ENCODE data around the gene NAPEPLD.
"Not testable (repeated sequence)": the region's sequence is repeated elsewhere in the genome, so short reads cannot be mapped to it uniquely, and the experiment has no call there.

NAPEPLD gene

DNA sequence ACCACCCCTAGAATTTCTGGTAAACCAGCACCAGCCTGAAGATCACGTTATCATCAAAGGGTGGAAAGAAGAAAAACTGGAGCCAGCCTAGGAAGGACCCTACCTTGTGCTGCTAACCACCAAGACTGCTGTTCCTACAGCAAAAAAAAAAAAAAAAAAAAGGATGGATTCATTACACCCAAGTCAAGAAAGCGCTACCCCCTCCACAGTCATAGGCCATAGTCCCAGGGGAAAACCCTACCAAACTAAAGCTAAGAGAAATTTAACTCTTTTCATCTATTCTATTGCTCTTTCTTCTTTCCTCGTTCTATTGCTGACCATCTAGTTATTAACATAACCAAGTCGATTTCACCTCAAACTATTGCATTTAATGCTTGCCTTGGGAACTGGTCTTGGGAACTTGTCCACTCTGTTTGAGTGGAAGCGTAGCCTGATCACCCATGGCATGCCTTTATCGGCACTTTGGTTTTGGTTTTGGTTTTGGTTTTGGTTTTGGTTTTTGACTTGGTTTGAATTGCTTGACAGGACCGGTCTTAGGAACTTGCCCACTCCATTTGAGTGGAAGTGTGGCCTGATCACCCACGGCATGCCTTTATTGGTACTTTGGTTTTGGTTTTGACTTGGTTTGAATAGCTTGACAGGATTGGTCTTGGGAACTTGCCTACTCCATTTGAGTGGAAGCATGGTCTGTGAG is 6.6 kb upstream of the NAPEPLD start:
- H3K9ac ChIP-seq (ENCODE audit: low read length); H3K9me3 ChIP-seq (ENCODE audit: low read length); H3K27me3 ChIP-seq (ENCODE audit: control insufficient read depth in 1 of 2, insufficient read depth in 2 of 2, low read length in 2 of 2); H3K4me3 ChIP-seq (ENCODE audit: low read depth in 1 of 2, low read length in 2 of 2); H3K27ac ChIP-seq (ENCODE audit: low read depth, low read length); H3K36me3 ChIP-seq (ENCODE audit: insufficient read depth, low read length); H3K4me1 ChIP-seq (ENCODE audit: insufficient read depth, low read length): not testable (repeated sequence)

DNA sequence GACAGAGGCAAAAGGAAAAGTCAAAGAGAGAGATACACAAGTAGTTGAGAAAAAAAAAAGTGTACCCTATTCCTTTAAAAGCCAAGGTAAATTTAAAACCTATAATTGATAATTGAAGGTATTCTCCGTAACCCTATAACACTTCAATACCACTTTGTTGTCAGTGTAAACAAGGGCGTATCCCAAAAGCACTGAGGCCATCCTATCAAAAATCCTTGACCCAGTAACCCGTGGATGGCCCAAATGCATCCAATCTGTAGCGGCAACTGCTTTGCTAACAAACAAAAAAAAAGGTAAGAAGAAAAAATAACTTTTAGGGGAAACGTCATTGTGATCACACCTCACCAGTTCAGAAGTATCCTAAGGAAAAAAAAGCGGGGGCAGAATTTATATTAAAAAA is 5.1 kb upstream of the NAPEPLD start:
- no peak overlapping the region for H3K9ac ChIP-seq (ENCODE audit: low read length)
- no peaks in the 10 kb centered on the region for H3K4me1 ChIP-seq (ENCODE audit: insufficient read depth, low read length)
- no peaks in the 10 kb centered on the region for H3K36me3 ChIP-seq (ENCODE audit: insufficient read depth, low read length)
- H3K27me3 ChIP-seq (ENCODE audit: control insufficient read depth in 1 of 2, insufficient read depth in 2 of 2, low read length in 2 of 2) = no peaks in the 10 kb centered on the region
- no peak overlapping the region for H3K4me3 ChIP-seq (ENCODE audit: low read depth in 1 of 2, low read length in 2 of 2)
- H3K27ac ChIP-seq (ENCODE audit: low read depth, low read length) = no peak overlapping the region
- H3K9me3 ChIP-seq (ENCODE audit: low read length) = no peaks in the 10 kb centered on the region

DNA sequence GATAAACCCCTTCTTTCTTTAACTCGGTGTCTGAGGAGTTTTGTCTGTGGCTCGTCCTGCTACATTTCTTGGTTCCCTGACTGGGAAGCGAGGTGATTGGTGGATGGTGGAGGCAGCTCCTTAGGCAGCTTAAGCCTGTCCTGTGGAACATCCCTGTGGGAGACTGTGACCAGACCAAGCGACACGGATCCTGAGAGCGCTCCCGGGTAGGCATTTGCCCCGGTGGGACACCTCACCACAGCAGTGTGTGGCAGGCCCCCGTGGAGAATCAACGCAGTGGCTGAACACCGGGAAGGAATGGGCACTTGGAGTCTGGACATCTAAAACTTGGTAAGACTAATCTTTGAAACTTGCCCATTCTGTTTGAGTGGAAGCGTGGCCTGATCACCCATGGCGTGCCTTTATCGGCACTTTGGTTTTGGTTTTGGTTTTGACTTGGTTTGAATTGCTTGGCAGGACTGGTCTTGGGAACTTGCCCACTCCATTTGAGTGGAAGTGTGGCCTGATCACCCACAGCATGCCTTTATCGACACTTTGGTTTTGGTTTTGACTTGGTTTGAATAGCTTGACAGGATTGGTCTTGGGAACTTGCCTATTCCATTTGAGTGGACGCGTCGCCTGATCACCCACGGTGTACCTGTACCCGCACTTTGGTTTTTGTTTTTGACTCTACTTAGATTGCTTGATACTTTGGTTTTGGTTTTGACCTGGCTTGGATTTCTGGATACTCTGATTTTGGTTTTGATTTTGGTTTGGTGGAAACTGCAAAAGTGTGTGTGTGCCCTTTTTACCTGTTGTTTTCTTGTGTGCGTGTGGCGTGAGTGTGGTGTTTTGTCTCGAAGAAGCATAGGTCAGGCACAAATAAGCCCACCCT is 4.1 kb upstream of the NAPEPLD start:
- not testable (repeated sequence) for H3K4me1 ChIP-seq (ENCODE audit: insufficient read depth, low read length); H3K27me3 ChIP-seq (ENCODE audit: control insufficient read depth in 1 of 2, insufficient read depth in 2 of 2, low read length in 2 of 2); H3K36me3 ChIP-seq (ENCODE audit: insufficient read depth, low read length); H3K9ac ChIP-seq (ENCODE audit: low read length); H3K4me3 ChIP-seq (ENCODE audit: low read depth in 1 of 2, low read length in 2 of 2); H3K9me3 ChIP-seq (ENCODE audit: low read length); H3K27ac ChIP-seq (ENCODE audit: low read depth, low read length)

DNA sequence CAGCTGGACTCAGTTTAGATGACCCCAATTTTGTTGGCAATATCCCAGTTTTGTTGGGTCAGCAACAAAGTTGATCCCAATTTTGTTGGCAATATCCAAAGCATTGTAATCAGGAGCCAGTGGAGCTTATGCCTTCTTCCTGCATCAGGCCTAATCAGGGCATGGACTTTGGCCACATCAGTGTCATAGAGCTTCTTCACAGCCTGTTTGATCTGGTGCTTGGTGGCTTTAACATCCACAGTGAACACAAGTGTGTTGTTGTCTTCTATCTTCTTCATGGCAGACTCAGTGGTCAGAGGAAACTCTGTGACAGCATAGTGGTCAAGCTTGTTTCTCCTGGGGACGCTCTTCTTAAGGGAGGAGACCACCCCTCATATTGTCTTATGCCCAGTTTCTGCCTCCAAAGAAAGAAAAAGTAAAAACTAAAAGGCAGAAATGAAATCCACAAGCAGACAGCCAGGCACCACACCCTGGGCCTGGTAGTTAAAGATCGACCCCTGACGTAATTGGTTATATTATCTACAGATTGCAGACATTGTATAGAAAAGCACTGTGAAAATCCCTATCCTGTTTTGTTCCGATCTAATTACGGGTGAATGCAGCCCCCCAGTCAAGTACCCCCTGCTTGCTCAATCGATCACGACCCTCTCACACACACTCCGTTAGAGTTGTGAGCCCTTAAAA is 3.2 kb upstream of the NAPEPLD start:
- not testable (repeated sequence) for H3K9ac ChIP-seq (ENCODE audit: low read length); H3K9me3 ChIP-seq (ENCODE audit: low read length); H3K27me3 ChIP-seq (ENCODE audit: control insufficient read depth in 1 of 2, insufficient read depth in 2 of 2, low read length in 2 of 2); H3K4me1 ChIP-seq (ENCODE audit: insufficient read depth, low read length); H3K36me3 ChIP-seq (ENCODE audit: insufficient read depth, low read length); H3K27ac ChIP-seq (ENCODE audit: low read depth, low read length); H3K4me3 ChIP-seq (ENCODE audit: low read depth in 1 of 2, low read length in 2 of 2)

DNA sequence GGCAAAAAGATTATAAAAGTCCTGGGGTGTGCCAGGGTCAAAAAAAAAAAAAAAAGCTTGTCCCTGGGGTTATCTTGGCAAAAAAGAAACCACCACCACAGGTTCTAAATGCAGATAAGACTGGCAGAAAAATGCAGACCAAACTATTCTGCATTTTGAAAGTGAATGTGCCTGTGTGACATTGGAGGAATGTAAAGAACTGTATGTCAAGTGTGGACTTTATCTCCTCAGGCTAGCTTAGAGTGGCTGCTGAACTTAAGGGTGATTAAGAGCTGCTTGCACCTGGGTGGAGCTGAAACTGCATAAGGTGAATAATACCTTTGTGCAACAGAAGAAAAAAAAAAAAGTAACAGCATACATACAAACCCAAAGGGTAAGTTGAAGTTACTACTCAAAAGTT is 1.3 kb upstream of the NAPEPLD start:
- H3K4me3 ChIP-seq (ENCODE audit: low read depth in 1 of 2, low read length in 2 of 2) = no peak overlapping the region
- no peak overlapping the region for H3K9ac ChIP-seq (ENCODE audit: low read length)
- no peak overlapping the region for H3K27ac ChIP-seq (ENCODE audit: low read depth, low read length)
- H3K9me3 ChIP-seq (ENCODE audit: low read length) = no peaks in the 10 kb centered on the region
- H3K36me3 ChIP-seq (ENCODE audit: insufficient read depth, low read length) = no peaks in the 10 kb centered on the region
- no peaks in the 10 kb centered on the region for H3K27me3 ChIP-seq (ENCODE audit: control insufficient read depth in 1 of 2, insufficient read depth in 2 of 2, low read length in 2 of 2)
- H3K4me1 ChIP-seq (ENCODE audit: insufficient read depth, low read length) = peaks cover 10% of the 10 kb centered on the region

DNA sequence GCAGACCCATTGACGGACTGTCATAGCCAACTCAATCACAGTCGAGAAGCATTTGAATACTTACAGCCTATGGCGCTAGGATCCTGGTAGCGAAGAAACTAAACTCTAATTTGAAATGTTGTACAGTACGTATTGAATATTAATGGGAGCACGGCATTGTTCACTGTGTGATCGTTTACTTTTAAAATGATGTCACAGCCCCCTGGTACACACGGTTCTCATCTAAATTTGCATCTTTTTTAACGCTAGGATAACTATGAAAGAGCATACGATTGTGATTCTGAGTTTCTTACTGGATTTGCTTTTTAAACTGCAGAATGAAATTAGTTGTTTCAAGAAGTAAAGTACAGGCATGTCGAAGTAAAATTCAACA is 895 bp upstream of the NAPEPLD start:
- no peaks in the 10 kb centered on the region for H3K36me3 ChIP-seq (ENCODE audit: insufficient read depth, low read length)
- no peak overlapping the region for H3K9ac ChIP-seq (ENCODE audit: low read length)
- peaks cover 10% of the 10 kb centered on the region for H3K4me1 ChIP-seq (ENCODE audit: insufficient read depth, low read length)
- H3K4me3 ChIP-seq (ENCODE audit: low read depth in 1 of 2, low read length in 2 of 2) = peak overlapping the region; percentile 69 to 73
- no peaks in the 10 kb centered on the region for H3K27me3 ChIP-seq (ENCODE audit: control insufficient read depth in 1 of 2, insufficient read depth in 2 of 2, low read length in 2 of 2)
- no peak overlapping the region for H3K27ac ChIP-seq (ENCODE audit: low read depth, low read length)
- no peaks in the 10 kb centered on the region for H3K9me3 ChIP-seq (ENCODE audit: low read length)

DNA sequence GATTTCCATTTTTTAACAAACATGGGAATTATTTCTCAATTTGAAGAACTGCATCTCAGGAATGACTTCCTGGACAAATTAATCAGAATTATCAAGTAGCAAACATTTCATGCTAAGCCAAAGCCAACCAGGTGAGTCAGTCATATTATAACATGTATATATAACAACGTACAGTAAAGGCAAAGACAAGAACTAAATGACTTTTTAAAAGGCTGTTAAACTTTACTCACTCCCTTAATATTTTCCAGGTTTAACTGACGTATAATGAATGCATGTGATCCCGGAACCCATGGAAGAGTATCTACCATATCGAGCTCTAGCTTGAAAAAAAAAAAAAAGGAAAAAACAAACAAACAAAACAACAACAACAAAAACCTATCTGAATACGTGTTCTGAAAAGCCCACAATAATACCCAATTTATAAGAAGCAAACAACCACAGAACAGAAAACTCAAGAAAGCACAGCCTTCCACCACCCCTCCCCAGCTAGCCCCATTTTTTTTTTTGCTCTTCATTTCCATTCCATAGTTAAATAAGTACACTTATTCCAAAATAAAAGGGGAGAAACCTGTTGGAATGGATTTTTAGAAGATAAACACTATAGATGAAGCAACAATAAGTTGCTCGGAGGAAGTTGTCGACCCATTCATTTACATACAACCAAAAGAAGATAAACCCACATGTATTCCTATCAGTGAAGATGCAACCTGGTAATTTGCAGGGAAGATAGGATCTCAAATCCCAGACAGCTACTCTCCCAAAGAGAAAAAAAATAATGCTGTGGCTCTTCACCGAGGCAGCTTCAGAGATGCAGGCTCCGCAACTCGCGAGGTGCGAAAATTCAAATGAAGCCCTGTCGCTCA is 537 bp downstream of the NAPEPLD start:
- no peaks in the 10 kb centered on the region for H3K27me3 ChIP-seq (ENCODE audit: control insufficient read depth in 1 of 2, insufficient read depth in 2 of 2, low read length in 2 of 2)
- no peaks in the 10 kb centered on the region for H3K9me3 ChIP-seq (ENCODE audit: low read length)
- peak overlapping the region; percentile 69 to 73 for H3K4me3 ChIP-seq (ENCODE audit: low read depth in 1 of 2, low read length in 2 of 2)
- no peaks in the 10 kb centered on the region for H3K36me3 ChIP-seq (ENCODE audit: insufficient read depth, low read length)
- peaks cover 10% of the 10 kb centered on the region for H3K4me1 ChIP-seq (ENCODE audit: insufficient read depth, low read length)
- peak overlapping the region; percentile 34 for H3K9ac ChIP-seq (ENCODE audit: low read length)
- H3K27ac ChIP-seq (ENCODE audit: low read depth, low read length) = peak overlapping the region; percentile 73

DNA sequence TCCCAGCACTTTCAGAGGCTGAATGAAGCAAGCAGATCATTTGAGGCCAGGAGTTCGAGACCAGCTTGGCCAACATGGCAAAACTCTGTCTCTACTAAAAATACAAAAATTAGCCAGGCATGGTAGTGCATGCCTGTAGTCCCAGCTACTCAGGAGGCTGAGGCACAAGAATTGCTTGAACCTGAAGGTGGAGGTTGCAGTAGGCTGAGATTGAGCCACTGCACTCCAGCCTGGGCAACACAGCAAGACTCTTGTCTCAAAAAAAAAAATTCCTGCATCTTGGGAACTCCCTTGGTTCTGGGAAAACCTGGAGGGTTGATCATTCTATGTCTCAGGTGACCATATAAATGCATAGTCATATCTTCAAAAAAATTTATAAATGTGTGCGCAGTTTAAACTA is 4.1 kb downstream of the NAPEPLD start:
- H3K36me3 ChIP-seq (ENCODE audit: insufficient read depth, low read length); H3K4me3 ChIP-seq (ENCODE audit: low read depth in 1 of 2, low read length in 2 of 2); H3K9me3 ChIP-seq (ENCODE audit: low read length); H3K27ac ChIP-seq (ENCODE audit: low read depth, low read length); H3K9ac ChIP-seq (ENCODE audit: low read length); H3K27me3 ChIP-seq (ENCODE audit: control insufficient read depth in 1 of 2, insufficient read depth in 2 of 2, low read length in 2 of 2): not testable (repeated sequence)
- H3K4me1 ChIP-seq (ENCODE audit: insufficient read depth, low read length) = peaks cover 10% of the 10 kb centered on the region

DNA sequence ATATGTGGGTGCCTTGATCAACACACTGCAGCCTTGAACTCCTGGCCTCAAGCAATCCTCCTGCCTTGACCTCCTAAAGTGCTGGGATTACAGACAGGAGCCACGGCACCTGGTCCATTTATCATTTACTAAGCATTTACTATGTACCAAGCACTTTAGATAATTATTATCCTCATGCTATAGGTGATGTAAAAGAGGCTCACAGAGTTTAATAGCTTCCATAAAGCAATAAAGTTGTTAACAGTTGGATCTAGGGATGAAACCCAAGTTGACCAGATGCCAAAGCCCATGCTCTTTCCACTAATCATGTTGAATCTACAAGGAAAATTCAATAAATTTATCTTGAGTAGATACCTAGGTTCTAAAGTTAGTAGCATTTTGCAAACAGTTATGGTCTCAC is 5.0 kb downstream of the NAPEPLD start:
- Histone ChIP-seq H3K4me3 (ENCODE audit: low read depth in 1 of 2, low read length in 2 of 2) (no peak overlapping the region), H3K36me3 (ENCODE audit: insufficient read depth, low read length) (no peaks in the 10 kb centered on the region), H3K9ac (ENCODE audit: low read length) (no peak overlapping the region), H3K9me3 (ENCODE audit: low read length) (no peaks in the 10 kb centered on the region), H3K27me3 (ENCODE audit: control insufficient read depth in 1 of 2, insufficient read depth in 2 of 2, low read length in 2 of 2) (no peaks in the 10 kb centered on the region), H3K27ac (ENCODE audit: low read depth, low read length) (no peak overlapping the region), H3K4me1 (ENCODE audit: insufficient read depth, low read length) (peaks cover 10% of the 10 kb centered on the region)

DNA sequence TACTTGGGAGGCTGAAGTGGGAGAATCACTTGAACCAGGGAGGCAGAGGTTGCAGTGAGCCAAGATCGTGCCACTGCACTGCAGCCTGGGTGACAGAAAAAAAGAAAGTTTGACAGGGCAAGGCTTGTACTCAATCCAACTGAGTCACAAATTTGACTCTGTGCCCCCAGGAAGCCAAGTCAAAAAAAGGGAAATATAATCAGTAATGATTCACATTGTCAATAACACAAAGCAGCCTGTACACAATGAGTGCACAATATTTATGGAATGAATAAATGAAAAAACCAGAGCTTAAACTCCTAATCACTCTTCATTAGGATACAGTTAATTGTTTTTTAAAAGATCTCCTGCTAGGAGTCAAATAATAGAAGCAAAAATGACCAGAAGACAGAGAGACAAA is 6.4 kb downstream of the NAPEPLD start:
- no peaks in the 10 kb centered on the region for H3K27me3 ChIP-seq (ENCODE audit: control insufficient read depth in 1 of 2, insufficient read depth in 2 of 2, low read length in 2 of 2)
- no peak overlapping the region for H3K9ac ChIP-seq (ENCODE audit: low read length)
- no peaks in the 10 kb centered on the region for H3K36me3 ChIP-seq (ENCODE audit: insufficient read depth, low read length)
- H3K4me3 ChIP-seq (ENCODE audit: low read depth in 1 of 2, low read length in 2 of 2) = no peak overlapping the region
- H3K9me3 ChIP-seq (ENCODE audit: low read length) = no peaks in the 10 kb centered on the region
- H3K27ac ChIP-seq (ENCODE audit: low read depth, low read length) = no peak overlapping the region
- H3K4me1 ChIP-seq (ENCODE audit: insufficient read depth, low read length) = peaks cover 10% of the 10 kb centered on the region

Data from muscle layer of colon (tissue), 2 donors.